ENCODE results near the gene PLAGL1.
"Not testable (repeated sequence)": the region's sequence is repeated elsewhere in the genome, so short reads cannot be mapped to it uniquely, and the experiment has no call there.

Gene PLAGL1

DNA sequence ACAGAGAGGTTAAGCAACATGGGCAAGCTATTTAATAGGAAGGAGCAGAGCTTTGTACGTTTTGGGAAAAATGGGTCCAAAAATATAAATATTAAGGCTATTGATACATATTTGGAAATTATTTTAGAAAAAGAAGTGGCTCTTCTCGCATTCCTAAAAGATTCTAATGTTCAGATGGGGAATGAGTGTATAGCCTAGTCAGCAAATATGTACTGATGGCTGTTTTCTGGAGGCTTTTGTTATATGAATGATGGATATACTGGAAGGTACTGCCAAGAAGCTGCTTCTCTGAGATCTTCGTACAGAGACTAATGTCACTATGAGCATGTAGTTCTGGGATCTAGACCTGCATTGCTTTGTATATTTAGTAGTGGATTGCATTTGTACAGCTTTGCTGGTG, 71.7 kb downstream of the PLAGL1 start:
- DNase-seq = no peak

DNA sequence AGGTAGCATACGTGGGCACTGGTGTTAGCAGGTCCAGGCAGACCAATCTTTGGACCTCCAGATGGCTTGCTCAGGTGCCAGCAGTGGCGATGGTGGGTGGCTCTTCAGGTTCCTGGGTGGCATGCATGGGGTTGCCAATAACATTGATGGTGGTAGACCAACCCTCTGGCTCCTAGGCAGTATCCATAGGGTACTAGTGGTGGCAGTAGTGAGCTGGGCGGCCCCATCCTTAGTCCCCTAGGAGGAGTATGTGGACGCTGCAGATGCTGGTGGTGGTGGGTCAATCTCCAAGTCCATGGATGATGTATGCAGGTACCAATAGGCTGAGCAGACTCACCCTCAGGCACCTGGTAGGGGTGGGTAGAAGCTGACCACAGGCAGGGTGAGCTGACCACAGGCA, 73.2 kb downstream of the PLAGL1 start:
- no peak for DNase-seq

DNA sequence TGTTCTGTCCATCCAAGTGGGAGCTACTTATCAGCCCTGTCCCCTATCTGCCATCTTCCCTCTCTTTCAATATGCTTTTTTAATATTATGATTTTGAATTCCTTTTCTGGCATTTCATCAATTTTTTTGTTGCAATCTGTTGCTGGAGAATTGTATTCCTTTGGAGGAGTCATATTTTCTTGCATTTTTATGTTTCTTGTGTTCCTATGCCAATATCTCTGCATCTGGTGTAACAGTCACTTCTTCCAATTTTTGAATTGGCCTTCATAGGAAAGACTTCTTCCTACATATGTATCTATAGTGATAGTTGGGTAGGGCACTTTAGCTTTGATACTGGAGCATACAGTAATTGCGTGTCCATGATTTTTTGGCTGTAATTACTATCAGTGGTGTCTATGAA, 73.7 kb downstream of the PLAGL1 start:
- no peak for DNase-seq

DNA sequence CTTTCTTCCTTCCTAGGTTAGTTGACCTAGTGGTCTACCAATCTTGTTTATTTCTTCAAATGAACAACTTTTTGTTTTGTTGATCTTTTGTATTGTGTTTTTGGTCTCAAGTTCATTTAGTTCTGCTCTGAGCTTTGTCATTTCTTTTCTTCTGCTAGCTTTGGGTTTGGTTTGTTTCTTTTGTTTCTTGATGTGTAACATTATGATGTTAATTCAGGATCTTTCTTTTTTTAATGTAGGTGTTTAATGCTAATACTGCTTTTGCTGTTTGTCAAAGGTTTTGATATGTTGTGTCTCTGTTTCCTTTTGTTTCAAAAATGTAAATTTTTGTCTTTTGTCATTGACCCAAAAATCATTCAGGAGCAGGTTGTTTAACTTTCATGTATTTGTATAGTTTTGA, 78.1 kb downstream of the PLAGL1 start:
- no peak for DNase-seq

DNA sequence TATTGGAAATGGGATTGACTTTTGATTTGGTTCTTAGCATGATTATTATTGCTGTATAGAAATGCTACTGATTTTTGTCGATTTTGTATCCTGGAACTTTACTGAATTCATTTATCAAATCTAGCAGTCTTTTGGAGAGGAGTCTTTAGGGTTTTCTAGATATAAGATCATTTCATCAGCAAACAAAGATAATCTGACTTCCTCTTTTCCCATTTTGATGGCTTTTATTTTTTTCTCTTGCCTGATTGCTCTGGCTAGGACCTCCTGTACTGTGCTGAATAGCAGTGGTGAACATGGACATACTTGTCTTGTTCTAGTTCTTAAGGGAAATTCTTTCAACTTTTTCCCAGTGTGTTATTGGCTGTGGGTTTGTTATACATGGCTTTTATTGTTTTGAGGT, 79.2 kb downstream of the PLAGL1 start:
- DNase-seq = no peak

DNA sequence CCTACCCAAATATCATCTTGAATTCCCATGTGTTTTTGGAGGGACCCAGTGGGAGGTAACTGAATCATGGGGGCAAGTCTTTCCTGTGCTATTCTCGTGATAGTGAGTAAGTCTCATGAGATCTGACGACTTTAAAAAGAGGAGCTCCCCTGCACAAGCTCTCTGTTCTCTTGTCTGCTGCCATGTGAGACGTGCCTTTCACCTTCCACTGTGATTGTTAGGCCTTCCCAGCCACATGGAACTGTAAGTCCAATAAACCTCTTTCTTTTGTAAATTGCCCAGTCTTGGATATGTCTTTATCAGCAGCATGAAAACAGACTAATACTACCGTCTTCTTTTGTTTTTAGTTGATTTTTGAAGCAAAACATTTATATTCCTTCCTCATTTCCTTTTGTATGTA, 91.0 kb downstream of the PLAGL1 start:
- DNase-seq = not testable (repeated sequence)

DNA sequence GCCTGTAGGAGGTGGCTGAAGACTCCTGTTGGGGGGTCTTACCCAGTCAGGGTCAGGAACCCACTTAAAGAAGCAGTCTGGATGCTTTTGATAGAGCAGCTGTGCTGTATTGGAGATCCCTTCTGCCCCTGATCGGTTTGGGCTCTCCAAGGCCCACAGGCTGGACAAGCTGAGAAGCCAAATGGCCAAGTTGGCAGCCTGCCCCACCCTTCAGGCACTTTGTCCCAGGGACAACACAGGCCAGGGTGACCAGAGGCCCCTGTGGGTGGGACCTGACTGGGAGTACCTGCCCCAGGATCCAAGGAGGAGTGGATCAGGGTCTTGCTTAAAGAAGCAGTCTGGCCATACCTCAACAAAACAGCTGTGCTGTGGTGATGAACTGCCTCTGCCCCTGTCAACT, 95.4 kb downstream of the PLAGL1 start:
- no peak for DNase-seq

DNA sequence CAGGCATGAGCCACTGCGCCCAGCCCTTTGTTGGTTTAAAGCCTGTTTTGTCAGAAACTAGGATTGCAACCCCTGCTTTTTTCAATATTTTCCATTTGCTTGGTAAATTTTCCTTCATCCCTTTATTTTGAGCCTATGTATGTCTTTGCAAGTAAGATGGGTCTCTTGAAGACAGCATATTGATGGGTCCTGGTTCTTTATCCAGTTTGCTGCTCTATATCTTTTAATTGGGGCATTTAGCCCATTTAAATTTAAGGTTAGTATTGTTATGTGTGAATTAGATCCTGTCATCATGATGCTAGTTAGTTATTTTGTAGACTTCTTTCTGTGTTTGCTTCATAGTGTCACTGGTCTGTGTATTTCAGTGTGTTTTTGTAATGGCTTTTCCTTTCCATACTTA, 97.0 kb downstream of the PLAGL1 start:
- no peak for DNase-seq

DNA sequence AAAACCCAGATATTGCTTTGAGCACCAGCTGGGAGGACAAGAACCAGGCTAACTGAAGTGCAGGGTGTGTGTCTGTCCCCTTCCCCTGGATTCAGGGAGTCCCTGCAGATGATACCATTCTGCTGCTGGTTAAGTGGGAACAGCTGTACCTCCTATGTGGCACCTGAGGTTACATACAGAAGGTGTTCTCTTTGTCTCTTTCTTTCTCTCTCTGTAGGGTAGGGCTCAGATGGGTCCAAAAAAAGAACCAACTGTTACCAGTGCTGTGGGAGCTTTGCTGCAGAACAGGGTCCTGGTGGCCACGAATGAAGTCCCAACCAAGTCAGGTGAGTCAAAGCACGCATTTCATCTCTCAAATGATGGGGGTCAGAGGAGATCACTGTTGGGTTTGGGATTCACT, 105.2 kb downstream of the PLAGL1 start:
- DNase-seq = no peak

DNA sequence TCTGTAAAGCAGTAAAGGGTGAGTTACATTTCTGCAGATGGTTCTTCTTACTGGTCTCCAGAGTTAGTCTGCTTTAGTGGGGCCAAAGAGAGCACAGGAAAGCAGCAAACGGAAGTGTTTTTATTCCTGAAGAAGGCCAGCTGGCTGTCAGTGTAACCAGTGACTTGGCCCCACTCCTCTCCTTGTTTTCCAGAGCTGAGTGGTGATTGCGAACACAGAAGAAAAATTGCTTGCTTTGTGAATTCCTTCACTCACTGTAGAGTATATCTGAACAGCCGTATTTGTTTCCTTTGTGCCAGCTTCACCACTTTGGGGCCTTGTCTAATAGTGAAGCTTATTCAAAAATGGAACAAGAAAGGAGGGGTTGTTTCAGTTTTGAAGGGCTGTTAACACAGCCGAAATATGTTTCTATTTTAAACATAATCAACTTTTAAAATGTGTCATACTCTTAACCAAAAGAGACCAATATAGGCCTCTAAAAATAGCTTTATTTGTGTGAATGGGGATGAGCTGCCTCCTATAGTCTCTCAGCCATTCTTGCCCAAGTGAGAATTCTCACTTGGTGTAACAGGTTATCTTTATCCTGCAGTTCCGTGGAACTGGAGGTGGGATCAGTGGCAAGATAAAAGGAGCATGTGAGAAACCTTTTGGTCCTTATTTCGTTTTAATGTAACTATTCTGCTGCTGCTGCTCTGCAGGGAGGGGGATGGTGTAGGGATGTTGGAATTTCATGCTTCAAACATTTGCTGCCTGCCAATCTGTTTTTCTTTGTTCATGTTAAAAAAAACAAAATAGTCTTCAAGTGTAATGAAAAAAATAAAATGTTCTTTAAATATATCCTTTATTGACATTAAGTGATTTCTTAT, 105.9 kb downstream of the PLAGL1 start:
- DNase-seq = no peak

DNA sequence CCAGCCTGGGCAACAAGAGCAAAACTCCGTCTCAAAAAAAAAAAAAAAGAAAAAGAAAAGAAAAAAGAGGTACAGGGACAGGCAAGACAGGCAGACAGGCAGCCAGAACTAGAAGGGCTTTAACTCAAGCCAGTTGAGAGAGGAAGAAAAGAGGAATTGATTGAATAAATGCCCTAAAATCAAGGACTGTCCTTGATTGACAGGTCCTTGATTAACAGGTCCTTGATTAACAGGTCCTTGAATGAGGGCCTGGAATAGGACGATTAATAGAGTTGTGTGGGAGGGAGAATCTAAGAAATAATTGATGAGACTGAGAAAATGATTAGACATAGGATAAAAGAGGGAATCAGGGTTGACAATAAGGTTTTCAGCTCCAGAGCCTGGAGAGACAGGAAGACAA, 107.7 kb downstream of the PLAGL1 start:
- no peak for DNase-seq

DNA sequence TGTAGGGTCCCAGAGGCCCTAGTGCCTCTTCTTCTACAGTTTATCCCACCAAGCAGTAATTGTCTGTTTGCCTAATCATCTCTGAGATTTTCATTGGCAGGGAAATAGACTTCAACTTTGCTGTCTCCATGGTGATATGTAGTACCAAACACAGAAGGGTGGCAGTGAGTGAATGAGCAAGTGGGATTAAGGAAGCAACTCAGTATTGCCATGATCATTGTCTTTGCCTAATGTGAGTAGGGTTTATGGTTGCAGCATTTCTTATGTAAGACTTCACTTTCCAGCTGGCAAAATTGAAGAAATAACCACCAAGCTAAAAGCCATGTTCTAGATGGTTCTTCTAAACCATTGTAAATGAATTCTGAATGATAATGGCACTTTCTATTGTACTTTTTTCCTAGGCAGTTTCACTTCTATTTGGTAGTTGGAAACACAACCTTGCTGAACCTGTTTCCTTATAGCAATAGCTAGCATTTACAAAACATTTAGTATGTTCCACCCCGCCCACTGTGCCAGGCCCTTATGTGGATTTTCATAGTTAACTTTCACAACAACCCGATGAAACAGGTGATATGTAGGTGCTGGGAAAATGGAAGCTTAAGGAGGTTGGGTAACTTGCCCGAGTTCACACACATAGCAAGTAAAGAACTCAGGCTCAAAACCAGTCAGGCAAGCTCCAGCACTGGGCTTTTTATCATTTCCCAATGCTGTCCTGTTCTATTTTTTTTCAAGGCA, 111.8 kb downstream of the PLAGL1 start:
- no peak for DNase-seq

DNA sequence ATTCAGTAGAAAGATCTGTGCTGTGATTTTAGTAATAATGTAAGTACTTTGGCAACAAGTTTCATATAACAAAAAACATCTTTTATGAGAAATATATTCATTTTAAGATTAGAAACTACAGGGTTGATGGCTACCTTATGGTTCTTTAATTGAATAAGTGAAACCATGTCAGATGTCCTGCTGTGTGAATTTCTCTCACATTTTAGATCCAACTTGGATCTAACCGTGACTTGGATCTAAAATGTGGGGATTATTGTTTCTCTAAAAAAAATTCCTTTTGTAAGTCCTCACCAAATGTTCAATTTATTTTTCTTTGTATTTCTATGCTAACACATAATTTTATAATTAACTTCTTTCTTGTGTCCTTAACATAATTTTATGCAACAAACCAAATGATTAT, 113.4 kb downstream of the PLAGL1 start:
- no peak for DNase-seq
